NK-92 (cell line): Measurements from ENCODE around the gene CAMSAP2.
"Not testable (repeated sequence)": the region's sequence is repeated elsewhere in the genome, so short reads cannot be mapped to it uniquely, and the experiment has no call there.

Experiments used
- DNase-seq: peaks from one replicate; lab custom pipeline; 2025; ENCODE audit not compliant: unreplicated experiment; lab: John Stamatoyannopoulos, UW

The CAMSAP2 gene

DNA sequence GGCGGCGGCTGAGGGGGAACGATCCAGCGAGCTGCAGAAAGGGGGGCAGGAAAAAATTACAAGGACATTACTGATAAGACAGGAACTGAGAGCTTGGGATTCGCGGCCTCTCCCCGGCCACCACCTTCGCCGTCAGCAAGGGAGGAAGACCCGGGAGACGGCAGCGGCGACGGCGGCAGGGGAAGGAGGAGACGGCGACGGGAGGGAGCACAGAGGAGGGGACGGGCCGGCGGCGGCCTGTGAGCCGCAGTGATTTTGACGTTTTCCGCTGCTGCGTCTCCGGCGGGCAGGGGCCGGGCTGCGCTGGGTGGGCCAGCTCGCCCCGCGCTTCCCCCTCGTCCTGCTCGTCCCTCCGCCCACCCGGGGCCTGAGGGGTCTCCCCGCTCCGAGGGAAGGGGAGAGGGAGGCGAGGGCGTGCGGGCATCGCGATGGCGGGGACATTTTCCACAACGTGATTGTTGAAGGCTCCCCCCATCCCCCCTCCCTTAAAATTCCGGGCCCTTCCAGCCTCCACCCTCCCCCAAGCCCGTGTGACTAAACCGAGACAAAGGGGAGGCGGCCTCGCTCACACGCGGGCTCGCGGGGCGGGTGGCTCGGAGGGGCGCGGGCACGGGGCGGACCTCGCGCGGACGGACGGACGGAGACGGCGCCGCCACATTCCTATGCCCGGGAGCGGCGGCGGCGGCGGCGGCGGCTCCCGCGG lies 407 bp downstream of the CAMSAP2 start:
- no peak for DNase-seq

DNA sequence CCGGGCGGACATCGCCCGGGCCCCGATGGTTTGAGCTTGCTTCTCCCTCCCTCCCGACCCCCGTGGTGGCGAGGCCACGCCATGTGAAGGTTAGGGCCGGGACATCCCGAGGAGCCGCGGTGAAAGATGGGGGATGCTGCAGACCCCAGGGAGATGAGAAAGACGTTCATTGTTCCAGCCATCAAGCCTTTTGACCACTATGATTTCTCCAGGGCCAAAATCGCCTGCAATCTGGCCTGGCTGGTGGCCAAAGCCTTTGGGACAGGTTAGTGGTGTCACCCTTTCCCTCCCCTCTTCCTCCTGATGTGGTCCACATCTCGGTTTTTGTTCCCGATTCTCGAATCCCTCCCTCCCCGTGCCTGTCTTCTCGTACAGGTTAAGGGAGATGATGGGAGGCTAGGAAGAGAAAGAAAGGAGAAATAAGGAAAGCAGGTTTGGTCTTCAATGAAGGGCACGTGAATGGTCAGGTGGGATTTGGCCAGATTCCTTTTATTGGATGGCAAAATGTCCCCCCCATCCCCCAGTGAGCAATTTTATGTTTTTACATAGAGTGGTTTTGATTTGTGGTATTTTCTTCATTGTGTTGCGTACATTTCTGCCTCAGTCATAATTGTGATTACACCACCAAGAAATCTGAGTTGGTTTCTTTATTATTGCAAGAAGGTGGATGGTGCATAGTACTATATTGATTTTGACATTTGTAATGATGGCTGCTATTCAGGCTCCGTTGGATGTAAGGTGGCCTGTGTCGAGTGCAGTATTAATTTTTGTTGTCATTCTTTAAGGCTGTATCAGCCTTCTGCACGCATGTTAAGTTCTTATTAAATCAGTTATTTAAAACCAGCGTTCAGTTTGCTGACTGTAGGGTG lies 1.2 kb downstream of the CAMSAP2 start:
- DNase-seq = no peak

DNA sequence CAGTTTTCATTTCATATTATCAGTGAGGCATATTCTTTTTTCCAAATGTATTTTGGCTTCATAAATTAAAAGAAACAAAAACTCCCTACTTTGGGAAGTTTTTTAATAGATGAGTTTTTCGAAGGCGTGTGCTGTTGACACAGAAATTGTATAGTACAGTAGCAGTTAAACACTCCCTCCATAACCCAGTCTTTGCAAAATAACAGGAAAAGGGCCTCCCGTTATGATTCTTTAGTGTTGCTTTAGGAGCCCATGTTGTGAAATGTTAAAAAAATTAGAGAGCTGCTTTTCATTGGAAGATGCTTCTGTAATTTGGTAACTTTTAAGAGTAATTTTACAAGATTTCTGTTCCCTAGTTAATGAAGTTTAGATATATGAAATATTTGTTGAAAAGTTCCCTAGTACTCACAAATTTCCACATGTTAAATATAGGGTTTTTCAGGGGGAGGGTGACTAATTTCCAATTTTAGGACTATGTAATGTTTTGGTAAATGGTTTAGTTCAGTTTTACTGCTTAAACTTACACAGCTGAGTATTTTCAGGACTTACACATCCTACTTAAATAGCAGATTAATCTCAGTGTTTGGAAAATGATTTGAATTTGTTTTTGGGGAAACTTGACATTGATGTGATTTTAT lies 2.0 kb downstream of the CAMSAP2 start:
- no peak for DNase-seq

DNA sequence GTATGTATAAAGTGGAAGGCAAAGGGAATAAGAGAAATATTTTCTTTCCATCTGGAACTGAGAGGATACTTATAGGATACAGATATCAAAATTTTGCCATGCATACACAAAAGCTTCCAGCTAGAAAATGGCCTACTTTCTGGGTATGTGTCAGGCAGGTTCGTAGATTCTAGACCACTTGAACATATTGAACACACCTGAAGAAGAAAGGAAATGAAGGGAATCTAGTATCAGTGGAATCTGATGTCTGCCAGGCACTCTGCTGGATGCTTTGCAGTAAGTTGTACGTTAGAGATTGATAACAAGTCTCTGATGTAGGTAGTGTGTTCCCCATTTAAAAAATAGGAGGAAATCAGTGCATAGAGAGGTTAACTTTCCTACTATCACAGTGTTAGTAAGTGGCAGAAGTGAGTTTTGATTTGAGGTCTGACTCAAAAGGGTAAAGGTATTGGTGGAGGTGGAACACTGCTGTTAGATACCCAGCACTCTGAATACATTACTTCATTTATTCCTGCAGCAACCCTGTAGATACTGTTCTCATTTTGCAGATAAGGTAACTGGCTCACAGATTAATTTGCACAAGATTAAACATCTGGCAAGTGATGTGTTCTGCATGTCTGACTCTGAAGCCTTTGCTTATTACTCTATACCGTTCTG lies 3.0 kb downstream of the CAMSAP2 start:
- no peak for DNase-seq

DNA sequence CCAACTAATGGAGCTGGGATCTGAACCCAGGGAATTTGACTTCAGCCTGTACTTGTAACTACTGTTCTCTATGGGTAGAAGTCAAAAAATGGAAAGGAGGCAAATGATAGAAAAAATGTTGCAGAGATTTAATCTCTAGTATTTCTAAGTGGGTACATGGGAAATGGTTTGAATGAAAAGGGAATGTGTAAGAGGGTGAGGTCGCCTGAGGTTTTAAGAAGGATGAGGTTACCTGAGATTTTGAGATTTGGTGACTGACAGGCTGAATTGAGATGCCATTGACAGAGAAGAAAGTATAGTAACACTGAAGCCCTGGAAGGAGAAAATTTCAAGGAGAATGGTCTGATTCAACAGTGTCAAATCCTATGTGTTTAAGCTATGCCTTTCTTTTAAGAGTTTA lies 5.5 kb downstream of the CAMSAP2 start:
- DNase-seq = no peak

DNA sequence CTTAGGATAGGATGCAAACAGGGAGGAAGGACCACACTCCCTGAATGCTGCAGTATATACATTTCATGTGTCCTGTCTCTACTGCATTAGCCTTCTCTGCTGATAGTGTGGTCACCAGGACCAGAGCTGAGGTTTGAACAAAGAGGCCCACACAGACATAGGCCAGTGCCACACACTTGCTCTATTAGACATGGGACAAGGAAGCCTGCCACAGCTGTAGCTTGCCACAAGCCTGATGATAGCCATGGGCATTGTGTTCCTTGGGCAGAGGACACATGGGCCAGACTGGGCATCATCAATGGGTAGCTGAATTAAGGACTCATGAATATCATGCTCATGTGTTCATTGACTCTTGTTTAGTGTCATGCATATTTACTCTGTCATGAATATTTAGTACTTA lies 10.4 kb downstream of the CAMSAP2 start:
- no peak for DNase-seq

DNA sequence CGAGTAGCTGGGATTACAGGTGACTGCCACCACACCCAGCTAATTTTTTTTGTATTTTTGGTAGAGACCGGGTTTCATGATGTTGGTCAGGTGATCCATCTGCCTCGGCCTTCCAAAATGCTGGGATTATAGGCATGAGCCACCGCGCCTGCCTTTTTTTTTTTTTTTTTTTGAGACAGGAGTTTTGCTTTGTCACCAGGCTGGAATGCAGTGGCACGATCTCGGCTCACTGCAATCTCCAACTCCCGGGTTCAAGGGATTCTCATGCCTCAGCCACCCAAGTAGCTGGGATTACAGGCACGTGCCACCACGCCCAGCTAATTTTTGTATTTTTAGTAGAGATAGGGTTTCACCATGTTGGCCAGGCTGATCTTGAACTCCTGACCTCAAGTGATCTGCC lies 12.1 kb downstream of the CAMSAP2 start:
- DNase-seq = not testable (repeated sequence)

DNA sequence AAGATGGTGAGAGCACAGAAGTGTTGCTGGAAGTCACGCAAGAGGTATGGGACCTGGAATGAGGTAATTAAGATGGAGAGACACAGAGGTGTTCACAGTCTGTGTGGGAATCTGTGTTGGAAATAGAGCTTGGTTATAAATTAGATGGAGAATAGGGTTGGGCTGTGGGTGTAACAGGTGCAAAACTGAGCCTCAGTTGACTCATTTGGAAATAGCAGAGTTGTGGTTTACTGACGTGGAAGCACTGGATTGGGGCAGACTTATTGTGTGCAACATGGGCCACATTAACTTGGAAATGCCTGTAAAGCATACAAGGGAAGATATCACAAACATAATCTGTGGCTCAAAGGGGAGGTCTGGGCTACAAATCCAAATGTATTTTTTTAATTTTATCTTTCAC lies 13.0 kb downstream of the CAMSAP2 start:
- no peak for DNase-seq

DNA sequence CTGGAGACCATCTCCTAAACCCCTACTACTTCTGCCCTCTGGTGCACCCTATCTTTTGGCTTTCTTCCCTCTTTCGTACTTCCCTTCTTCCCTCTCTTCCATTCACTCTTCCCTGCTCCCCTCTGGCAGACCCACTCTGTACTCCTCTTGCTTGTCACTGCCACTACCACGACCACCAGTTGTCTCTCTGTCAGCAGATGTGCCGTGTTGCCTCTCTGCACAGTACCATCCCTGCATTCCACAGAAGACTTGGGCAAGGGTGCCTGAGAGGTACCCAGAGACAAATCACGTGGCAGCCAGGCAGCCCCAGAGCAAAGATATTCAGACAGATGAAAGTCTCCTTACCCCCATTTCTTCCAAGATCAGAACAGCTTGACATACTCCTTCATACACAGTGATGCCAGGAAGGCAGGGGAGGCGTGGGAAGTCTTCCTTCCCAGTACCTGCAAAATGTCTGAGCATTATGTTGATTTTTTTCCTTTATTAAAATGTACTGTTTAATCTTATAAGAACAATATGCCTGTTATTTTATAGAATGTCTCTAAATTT lies 15.0 kb downstream of the CAMSAP2 start:
- DNase-seq = no peak

DNA sequence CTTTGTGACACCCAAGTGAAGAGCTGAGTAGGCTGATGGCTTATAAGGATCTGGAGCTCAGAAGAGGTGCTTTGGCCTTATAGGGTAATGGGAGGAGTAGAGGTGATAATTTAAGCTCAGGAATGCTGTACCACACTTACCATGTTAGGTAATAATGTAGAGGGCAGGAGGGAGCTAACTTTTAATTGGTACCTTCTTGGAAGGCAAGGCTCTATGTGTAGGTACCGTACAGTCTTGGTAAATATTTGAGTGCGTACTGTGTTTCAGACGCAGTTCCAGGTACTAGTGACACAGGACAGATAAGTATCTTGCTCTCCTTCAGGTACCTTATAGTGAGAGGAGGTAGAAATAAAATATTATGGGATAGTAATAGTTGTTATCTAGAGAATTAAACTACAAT lies 16.8 kb downstream of the CAMSAP2 start:
- no peak for DNase-seq

DNA sequence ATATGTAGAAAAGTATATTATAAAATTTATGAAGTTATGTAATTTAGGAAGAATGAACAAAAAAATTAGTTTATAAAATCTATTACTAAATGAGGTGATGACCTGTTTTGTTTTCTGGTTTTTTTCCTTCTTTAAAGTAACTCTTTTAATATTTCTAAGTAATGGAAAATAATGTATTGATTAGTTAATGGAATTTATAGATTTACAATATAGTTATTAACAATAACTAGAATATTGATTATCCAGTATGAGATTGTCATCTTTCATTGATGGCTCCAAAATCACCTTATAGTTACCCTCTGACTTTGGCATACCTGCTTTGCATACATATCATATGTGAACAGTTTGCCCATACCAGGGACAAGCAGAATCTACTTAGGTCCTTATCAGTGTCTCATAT lies 23.4 kb downstream of the CAMSAP2 start:
- DNase-seq = no peak

DNA sequence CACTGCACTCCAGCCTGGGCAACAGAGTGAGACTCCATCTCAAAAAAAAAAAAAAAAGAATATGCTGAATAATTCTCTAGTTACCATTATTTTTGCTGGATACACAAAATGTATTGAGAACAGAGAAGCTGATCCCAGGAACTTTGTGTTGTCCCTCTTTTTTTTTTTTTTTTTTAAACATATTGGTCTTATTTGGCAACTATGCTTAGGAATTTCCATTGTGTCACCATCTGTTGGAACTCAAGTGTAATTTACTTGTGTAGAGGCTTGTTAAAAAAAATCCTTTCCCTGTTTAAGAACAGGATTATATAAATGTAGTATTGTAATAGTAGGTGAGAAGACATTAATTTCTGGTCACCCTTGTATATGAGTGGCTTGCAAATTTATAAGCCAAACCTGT lies 28.6 kb downstream of the CAMSAP2 start:
- DNase-seq = no peak

DNA sequence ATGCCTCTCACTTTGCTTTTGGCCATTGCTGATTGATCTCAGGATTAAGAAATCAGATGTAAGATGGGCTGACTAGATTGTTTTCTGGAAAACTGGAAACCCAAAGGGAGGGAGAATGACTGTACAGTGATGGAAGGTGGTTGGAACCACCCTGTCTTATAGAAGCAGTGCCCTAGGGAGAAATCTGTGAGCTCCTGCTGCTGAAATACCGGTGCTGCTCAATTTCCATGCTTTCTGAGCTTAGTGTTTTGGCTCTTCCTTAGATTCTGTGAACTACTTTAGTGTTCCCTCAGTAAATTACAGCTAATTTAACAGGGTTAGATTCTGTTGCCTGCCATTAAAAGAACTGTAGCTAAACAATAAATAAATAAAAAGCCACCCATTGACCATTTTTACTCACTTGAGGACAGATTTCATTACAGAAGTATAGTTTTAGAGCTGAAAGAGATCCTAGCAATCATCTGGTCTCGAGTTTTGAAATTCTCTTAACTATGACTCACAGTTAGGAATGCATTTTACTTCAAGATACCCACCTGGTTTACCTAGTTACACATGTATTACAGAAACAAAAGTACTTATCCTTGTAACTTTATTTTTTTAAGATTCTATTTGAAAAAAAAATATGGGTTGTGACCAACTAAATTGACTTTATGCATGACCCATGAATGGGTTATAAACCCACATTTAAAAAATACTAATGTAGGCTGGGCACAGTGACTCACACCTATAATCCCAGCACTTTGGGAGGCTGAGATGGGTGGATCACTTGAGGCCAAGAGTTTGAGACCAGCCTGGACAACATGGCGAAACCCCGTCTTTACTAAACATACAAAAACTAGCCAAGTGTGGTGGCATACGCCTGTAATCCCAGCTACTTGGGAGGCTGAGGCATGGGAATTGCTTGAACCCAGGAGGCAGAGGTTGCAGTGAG lies 33.2 kb downstream of the CAMSAP2 start:
- no peak for DNase-seq

DNA sequence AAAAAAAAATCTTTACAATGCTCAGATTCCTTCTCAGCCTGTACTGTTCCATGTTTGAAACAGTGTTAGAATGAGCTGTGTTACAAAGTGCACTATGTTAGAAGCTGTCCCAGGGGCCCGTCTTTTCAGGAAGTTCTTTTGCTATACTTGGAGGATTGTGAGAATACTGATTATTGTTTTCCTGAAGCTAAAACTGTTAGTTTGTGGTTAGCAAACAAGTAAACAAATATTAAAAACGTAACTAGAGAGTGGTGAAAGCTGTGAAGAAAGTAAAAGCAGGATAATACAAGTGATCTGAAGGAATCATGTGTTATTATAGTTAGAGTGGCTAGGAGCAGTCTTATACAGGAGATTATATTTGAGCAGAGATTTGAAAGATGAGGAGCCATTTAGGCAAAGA lies 35.6 kb downstream of the CAMSAP2 start:
- no peak for DNase-seq

DNA sequence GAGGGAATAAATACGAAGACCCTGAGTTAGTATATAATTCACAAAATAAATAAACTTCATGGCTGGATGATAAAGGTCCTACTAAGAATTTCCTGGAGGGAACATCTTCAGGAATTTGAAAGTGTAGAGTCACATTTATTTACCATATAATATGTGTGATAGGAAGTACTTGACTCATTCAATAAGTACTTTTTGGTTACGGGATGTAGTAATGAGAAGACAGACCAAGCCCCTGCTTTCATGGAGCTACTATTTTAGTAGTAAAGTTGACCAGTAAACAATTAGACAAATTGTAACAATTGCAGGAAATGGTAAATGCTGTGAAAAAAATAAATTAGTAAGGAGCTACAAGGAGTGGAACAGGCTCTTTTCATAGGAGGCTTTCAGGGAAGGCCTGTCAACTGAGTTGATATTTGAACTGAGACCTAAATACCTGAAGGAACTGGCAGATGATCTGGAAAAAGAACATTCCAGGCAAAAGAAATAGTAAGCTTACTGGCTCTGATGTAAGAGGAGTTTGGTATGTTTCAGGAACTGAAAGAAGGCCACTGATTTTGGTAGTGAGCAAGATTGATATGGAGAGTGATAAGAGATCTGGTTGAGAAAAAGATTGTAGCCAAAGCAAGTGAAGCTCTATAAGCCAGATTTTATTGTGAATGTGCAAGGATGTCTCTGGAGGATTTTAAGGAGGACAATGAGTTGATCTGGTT lies 36.2 kb downstream of the CAMSAP2 start:
- no peak for DNase-seq

DNA sequence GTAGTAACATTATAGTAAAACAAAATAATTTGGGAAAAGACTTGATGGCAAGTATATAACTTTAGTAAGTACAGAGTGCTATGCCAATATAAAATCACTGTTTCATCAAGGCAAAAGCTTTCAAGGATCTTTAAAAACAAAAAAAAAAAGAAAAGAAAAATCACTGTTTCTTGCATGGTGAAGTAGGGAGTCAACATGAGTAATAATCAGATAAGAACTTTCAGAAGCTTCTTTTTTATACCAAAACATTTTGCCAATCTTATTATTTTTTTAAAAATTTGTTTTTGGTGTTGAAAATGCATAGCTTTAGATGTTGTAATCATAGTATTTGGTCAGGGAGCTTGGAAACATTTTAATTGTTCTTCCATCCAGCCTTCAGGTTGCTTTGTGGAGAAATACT lies 37.2 kb downstream of the CAMSAP2 start:
- no peak for DNase-seq

DNA sequence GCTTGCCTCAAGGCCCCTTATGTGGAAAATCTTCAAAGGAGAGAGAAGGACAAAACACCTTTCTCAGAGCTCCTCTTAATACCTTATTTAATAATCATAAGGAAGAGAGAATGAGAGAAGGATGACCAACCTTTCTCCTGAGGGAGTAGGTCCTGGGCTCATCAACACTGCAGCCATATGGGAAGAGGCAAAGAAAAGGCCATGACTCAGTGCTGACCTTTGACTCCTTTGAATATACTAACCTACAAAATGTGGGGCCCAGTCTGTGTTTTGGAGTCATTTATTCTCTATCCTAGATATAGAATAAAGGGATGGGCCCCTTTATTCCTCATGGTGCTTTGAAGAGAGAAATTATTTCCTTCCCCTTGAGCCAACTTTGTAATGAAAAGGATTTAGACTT lies 38.3 kb downstream of the CAMSAP2 start:
- no peak for DNase-seq

DNA sequence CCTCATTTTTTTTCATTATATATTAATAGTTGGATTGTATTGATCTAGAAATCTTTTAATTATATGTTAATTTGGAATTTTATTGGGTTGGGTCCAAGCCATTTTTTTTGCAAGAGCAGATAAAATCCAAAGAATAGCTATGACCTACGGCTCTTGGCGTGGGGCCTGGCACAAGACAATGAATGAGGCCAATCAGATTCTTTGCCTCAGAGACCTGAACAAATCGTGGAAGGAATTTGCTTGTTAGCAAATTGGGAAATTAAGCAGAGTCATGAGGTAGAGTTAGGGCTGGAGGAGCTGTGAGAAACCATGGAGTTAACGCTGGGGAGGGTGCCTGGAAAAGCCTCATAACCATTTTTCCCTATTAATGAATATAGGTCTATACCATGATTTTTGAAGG lies 40.1 kb downstream of the CAMSAP2 start:
- DNase-seq = no peak

DNA sequence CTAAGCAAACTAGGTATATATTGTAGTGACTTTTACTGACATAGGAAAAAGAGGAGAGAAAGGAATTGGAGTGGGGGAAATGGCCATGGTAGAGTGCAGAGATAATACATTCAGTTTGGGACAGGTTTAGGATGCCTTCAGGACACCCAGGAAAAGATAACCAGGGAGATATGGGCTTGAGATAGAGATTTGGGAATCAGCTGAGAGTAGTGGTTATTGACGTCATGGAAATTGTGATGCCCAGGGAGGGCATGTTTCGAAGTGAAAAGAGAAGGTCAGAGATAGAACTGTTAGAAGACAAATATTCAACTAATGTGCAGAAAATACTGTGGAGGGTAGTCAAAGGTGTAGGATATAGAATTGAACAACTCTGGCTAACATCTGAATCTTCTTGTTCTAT lies 40.6 kb downstream of the CAMSAP2 start:
- DNase-seq = no peak
